Upper lobe of left lung (tissue), 4 donors: ENCODE results near the gene FOXE3.

Source experiments
- CTCF ChIP-seq, 6 experiments: fragments of 450-650 bp in 4 of 6; fragments of 200-600 bp in 2 of 6; sonication (generic) in 2 of 6; IDR thresholded peaks; one replicate each; pipeline ENCODE4 v1.5.1; 2016 to 2019; ENCODE audit warnings: antibody characterized with exemption in 6 of 6
- POLR2AphosphoS5 ChIP-seq, 2 donors: sonication (generic); formaldehyde crosslinking; IDR thresholded peaks; one replicate each; pipeline ENCODE4 v1.5.1; 2017; ENCODE audit warnings: antibody characterized with exemption in 2 of 2

- TF ChIP-seq CTCF (IDR thresholded peaks at IDR 0.05) (no peak), POLR2AphosphoS5 (IDR thresholded peaks at IDR 0.05) (no peak)
These were observed 4.6 kb upstream of the FOXE3 start for GRCh38 chr1:47411436-47411835.
